GM12878 (cell line): ENCODE data around the gene MEIOB.

Source experiments
- CTCF ChIP-seq, 3 experiments: IDR thresholded peaks in 2 of 3; conservative IDR thresholded peaks in 1 of 3; 2 replicates each; pipeline ENCODE4 v1.5.1; 2011; ENCODE audit warnings: low read depth in 3 of 3, low read length in 3 of 3, mild to moderate bottlenecking in 3 of 3, control low read depth in 2 of 3, moderate library complexity in 2 of 3, inconsistent platforms in 1 of 3, mixed read lengths in 1 of 3; ENCODE audit not compliant: control insufficient read depth in 2 of 3, insufficient read depth in 1 of 3; ENCODE audit errors: extremely low read depth in 1 of 3
- ETV6 ChIP-seq, 2 experiments: fragments of 450-650 bp in 1 of 2; IDR thresholded peaks in 1 of 2; conservative IDR thresholded peaks in 1 of 2; 2 replicates each; pipeline ENCODE4 v1.6.1; 2014; ENCODE audit warnings: antibody characterized with exemption in 1 of 2, borderline replicate concordance in 1 of 2, low read depth in 1 of 2, mild to moderate bottlenecking in 1 of 2, moderate library complexity in 1 of 2
- EZH2 ChIP-seq: IDR thresholded peaks from 2 replicates; pipeline ENCODE4 v1.6.1; 2012; ENCODE audit warnings: low read depth, mild to moderate bottlenecking, control low read depth, inconsistent platforms, low read length, borderline replicate concordance; ENCODE audit not compliant: control insufficient read depth
- TARDBP ChIP-seq: IDR thresholded peaks from 2 replicates; pipeline ENCODE4 v1.6.1; 2016; ENCODE audit warnings: borderline replicate concordance

- TF ChIP-seq CTCF (IDR thresholded peaks at IDR 0.05 in 2 of 3, conservative IDR thresholded peaks at IDR 0.05 in 1 of 3; ENCODE audit: control insufficient read depth in 2 of 3, extremely low read depth in 1 of 3, insufficient read depth in 1 of 3, low read depth in 3 of 3, low read length in 3 of 3) (no peak), EZH2 (no peak), ETV6 (conservative IDR thresholded peaks at IDR 0.05 in 1 of 2, IDR thresholded peaks at IDR 0.05 in 1 of 2; ENCODE audit: borderline replicate concordance in 1 of 2, low read depth in 1 of 2) (no peak), TARDBP (no peak)
Observed at GRCh38 chr16:1862394-1862793, 9.6 kb downstream of the MEIOB start.
